ENCODE results near the gene TMEM163. TPM values are rescaled to one million over a fixed set of nuclear protein-coding genes. Genes with fewer than 3 reads are reported as not detected.
A peak's percentile ranks its signal among the peaks of the same experiment; 100 is the strongest.

The TMEM163 gene
- total RNA-seq, 1 experiment from 2014 or later = 2.5 TPM

DNA sequence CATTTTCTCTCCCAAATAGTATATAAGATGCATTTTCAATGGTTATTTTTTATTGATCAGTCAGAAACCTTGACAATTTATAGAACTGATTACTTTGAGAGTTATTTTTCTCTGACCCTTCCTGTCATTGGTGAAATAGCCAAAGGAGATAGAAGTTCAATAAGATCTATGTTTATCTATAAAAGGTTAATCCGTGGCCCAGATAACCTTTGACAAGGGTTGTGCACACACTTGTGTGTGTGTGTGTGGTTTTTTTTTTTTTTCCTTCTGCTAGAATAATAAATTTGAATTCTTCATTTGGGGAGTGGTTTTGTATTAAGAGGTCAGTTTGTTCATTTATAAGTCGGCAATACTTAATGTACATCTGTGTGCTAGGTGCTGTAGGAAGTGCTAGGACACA, 304.9 kb downstream of the TMEM163 start:
- intact Hi-C loops (cut with micrococcal nuclease; ENCODE audit: unreplicated experiment) = loop anchor here (2.0 to 5.0 kb wide), 4 partner anchors 37 to 527 kb away; no protein-coding TSS in a partner anchor
- Mint-ChIP-seq H3K4me3 (ENCODE audit: low read depth, unreplicated experiment) (peak overlapping the region; percentile 60), H3K27ac (ENCODE audit: unreplicated experiment) (peak overlapping the region; percentile 88), H3K27me3 (ENCODE audit: unreplicated experiment) (no peaks in the 10 kb centered on the region), H3K4me1 (ENCODE audit: low read depth, unreplicated experiment) (peaks cover 78% of the 10 kb centered on the region), H3K9me3 (ENCODE audit: low read depth, unreplicated experiment) (no peaks in the 10 kb centered on the region), H3K36me3 (ENCODE audit: insufficient read depth, unreplicated experiment) (peaks cover 26% of the 10 kb centered on the region)
- TF ChIP-seq, protein P1, sequence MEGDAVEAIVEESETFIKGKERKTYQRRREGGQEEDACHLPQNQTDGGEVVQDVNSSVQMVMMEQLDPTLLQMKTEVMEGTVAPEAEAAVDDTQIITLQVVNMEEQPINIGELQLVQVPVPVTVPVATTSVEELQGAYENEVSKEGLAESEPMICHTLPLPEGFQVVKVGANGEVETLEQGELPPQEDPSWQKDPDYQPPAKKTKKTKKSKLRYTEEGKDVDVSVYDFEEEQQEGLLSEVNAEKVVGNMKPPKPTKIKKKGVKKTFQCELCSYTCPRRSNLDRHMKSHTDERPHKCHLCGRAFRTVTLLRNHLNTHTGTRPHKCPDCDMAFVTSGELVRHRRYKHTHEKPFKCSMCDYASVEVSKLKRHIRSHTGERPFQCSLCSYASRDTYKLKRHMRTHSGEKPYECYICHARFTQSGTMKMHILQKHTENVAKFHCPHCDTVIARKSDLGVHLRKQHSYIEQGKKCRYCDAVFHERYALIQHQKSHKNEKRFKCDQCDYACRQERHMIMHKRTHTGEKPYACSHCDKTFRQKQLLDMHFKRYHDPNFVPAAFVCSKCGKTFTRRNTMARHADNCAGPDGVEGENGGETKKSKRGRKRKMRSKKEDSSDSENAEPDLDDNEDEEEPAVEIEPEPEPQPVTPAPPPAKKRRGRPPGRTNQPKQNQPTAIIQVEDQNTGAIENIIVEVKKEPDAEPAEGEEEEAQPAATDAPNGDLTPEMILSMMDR (IDR thresholded peaks at IDR 0.05; ENCODE audit: unreplicated experiment) = no peak
- no peak for DNase-seq
- no TSS peak for BruUV-seq (replicated peaks)
- CTCF ChIA-PET = interaction anchor here (0.9 to 3.0 kb wide), 3 partner anchors 37 to 528 kb away, joined by 3 to 28 read pairs (median 20); no protein-coding TSS in a partner anchor

DNA sequence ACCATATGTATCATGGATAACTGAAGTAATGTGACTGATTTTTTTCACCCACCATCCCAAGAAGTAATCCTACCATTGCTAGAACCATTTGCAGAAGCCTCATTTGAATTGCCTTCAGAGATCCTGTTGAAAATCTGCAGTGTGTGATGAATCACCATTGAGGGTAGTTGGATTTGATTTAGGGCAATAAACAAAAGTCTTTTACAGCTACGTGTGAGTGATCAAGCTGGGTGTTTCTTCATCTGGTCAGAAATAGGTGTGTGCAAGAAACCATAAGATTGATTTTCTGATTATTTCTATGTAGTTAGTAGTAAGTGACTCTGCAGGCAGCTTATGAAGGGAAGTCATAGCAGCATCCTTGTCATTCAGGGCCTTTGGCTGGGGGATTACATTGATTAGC, 305.4 kb downstream of the TMEM163 start:
- CTCF ChIA-PET = interaction anchor here (0.9 to 3.0 kb wide), 3 partner anchors 38 to 527 kb away, joined by 3 to 28 read pairs (median 20); no protein-coding TSS in a partner anchor
- peak overlapping the region; percentile 88 for H3K27ac Mint-ChIP-seq (ENCODE audit: unreplicated experiment)
- intact Hi-C loops (cut with micrococcal nuclease; ENCODE audit: unreplicated experiment) = loop anchor here (2.0 to 5.0 kb wide), 4 partner anchors 37 to 527 kb away; no protein-coding TSS in a partner anchor

DNA sequence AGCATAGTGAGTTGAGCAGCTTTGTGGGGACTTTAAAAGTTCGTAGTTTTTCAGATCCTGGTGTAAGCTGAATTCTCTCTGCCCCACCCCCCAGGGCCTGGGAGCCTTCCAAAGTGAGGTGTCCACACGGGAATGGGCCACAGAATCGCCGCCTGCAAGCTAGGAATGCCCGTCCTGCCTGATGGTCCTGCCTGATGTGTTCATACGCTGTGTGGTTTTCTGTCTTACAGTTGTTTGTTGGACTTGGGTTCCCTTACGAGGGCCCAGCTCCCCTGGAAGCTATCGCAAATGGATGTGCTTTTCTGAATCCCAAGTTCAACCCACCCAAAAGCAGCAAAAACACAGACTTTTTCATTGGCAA, 306.2 kb downstream of the TMEM163 start:
- H3K4me1 Mint-ChIP-seq (ENCODE audit: low read depth, unreplicated experiment) = peaks cover 91% of the 10 kb centered on the region
- H3K27me3 Mint-ChIP-seq (ENCODE audit: unreplicated experiment) = no peaks in the 10 kb centered on the region
- TF ChIP-seq, protein P1 (IDR thresholded peaks at IDR 0.05; ENCODE audit: unreplicated experiment) = no peak
- peak overlapping the region; percentile 88 for H3K27ac Mint-ChIP-seq (ENCODE audit: unreplicated experiment)
- no TSS peak for BruUV-seq (replicated peaks)
- peak overlapping the region; percentile 60 for H3K4me3 Mint-ChIP-seq (ENCODE audit: low read depth, unreplicated experiment)
- intact Hi-C loops (cut with micrococcal nuclease; ENCODE audit: unreplicated experiment) = loop anchor here (1.0 to 5.0 kb wide), 6 partner anchors 20 to 526 kb away; no protein-coding TSS in a partner anchor
- no peaks in the 10 kb centered on the region for H3K9me3 Mint-ChIP-seq (ENCODE audit: low read depth, unreplicated experiment)
- peaks cover 26% of the 10 kb centered on the region for H3K36me3 Mint-ChIP-seq (ENCODE audit: insufficient read depth, unreplicated experiment)
- peak; percentile 74 for DNase-seq
- CTCF ChIA-PET = interaction anchor here (0.6 to 3.1 kb wide), 11 partner anchors 20 to 526 kb away, joined by 3 to 35 read pairs (median 7); no protein-coding TSS in a partner anchor

More for the DNA sequence above, 305.4 kb downstream of the TMEM163 start:
- Mint-ChIP-seq H3K9me3 (ENCODE audit: low read depth, unreplicated experiment) (no peaks in the 10 kb centered on the region), H3K4me3 (ENCODE audit: low read depth, unreplicated experiment) (peak overlapping the region; percentile 60), H3K4me1 (ENCODE audit: low read depth, unreplicated experiment) (peaks cover 83% of the 10 kb centered on the region), H3K36me3 (ENCODE audit: insufficient read depth, unreplicated experiment) (peaks cover 26% of the 10 kb centered on the region), H3K27me3 (ENCODE audit: unreplicated experiment) (no peaks in the 10 kb centered on the region)
- TF ChIP-seq, protein P1 (IDR thresholded peaks at IDR 0.05; ENCODE audit: unreplicated experiment) = no peak
- BruUV-seq (replicated peaks) = TSS peak; percentile 38
- no peak for DNase-seq

DNA sequence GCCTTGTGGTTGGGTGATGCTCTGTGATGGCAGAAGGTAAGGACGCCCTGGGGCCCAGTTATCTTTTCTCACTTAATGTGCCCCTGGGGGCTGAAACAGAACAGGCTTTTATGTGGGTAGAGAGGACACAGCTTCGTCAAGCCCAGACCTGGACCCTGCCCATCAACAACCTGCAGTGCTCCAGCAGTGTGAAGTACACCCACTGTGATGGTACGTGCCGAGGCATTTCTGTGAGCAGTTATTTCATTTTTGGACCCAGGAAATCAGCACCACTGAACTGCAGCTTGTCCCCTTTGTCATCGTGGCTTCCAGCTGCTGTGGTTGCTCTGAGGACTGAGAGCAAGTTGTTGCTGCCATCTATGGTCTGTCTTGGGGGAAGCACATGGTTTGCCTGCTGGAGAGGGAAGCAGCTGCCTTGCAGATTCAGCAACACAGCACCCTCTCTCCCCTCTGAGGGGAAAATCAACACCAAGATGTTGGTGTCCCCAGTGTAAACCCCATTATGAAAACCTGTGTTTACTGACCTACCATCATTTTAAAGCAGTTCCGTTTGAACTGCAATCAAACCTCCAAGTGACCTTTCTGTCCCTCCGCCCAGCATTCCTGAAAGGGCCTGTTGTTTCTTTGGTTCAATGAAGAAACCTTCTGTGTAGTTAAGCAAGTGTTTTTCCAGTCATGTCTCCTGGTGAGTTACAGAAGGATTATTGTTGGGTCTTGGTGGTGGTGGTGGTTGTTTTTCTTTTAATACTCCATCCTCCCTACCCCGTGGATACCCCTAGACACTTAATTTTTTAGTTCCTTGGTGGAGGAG, 306.8 kb downstream of the TMEM163 start:
- no peaks in the 10 kb centered on the region for H3K27me3 Mint-ChIP-seq (ENCODE audit: unreplicated experiment)
- peak; percentile 82 for DNase-seq
- H3K36me3 Mint-ChIP-seq (ENCODE audit: insufficient read depth, unreplicated experiment) = peaks cover 26% of the 10 kb centered on the region
- TF ChIP-seq, protein P1 (IDR thresholded peaks at IDR 0.05; ENCODE audit: unreplicated experiment) = peak; percentile 52
- peaks cover 97% of the 10 kb centered on the region for H3K4me1 Mint-ChIP-seq (ENCODE audit: low read depth, unreplicated experiment)
- H3K4me3 Mint-ChIP-seq (ENCODE audit: low read depth, unreplicated experiment) = peak overlapping the region; percentile 60
- CTCF ChIA-PET = interaction anchor here (0.5 to 3.1 kb wide), 15 partner anchors 20 to 526 kb away, joined by 3 to 35 read pairs (median 6); no protein-coding TSS in a partner anchor
- no peaks in the 10 kb centered on the region for H3K9me3 Mint-ChIP-seq (ENCODE audit: low read depth, unreplicated experiment)
- intact Hi-C loops (cut with micrococcal nuclease; ENCODE audit: unreplicated experiment) = loop anchor here (1.0 to 5.0 kb wide), 6 partner anchors 20 to 525 kb away; no protein-coding TSS in a partner anchor
- peak overlapping the region; percentile 88 for H3K27ac Mint-ChIP-seq (ENCODE audit: unreplicated experiment)
- no TSS peak for BruUV-seq (replicated peaks)

Data from Calu3 (cell line).